ENCODE measurements around the gene CRACDL.

The CRACDL gene

DNA sequence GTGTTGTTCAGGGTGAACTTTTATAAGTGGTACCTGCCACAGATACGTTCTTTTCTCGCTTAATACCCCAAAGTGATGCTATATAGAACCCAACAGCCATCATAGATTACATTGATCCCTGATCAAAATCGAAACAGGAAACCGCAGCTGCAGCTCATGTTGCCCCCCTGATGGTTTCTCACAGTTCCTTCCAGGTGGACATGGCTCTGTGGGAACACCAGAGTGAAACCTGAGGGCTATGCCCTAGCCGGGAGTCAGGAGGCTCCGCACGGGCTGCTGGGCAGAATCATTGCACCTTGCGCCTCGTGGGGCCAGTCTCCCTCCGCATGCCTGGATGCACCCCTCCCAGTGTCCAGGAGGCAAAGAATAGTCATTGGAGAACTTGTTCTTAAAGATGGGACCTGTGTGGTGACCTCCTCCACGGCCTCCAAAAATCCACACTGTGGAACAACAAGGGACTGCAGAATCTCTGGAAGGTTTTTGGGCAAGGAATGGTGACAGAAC lies 61.8 kb downstream of the CRACDL start:
- Histone ChIP-seq H3K27me3 (ENCODE audit: control insufficient read depth in 2 of 2, insufficient read depth in 2 of 2, low read length in 2 of 2) (no peaks in the 10 kb centered on the region), H3K9me3 (ENCODE audit: control insufficient read depth in 2 of 2, low read length in 2 of 2) (no peaks in the 10 kb centered on the region), H3K27ac (ENCODE audit: low read depth in 2 of 2, low read length in 2 of 2) (no peak overlapping the region), H3K9ac (ENCODE audit: low read depth in 1 of 2, low read length in 2 of 2) (no peak overlapping the region), H3K36me3 (ENCODE audit: control insufficient read depth in 2 of 2, insufficient read depth in 2 of 2, low read length in 2 of 2) (no peaks in the 10 kb centered on the region), H3K4me1 (ENCODE audit: control insufficient read depth in 2 of 2, insufficient read depth in 2 of 2, low read length in 2 of 2) (peaks cover 8 to 11% of the 10 kb centered on the region in 2 donors), H3K4me3 (ENCODE audit: low read length in 2 of 2) (no peak overlapping the region)

DNA sequence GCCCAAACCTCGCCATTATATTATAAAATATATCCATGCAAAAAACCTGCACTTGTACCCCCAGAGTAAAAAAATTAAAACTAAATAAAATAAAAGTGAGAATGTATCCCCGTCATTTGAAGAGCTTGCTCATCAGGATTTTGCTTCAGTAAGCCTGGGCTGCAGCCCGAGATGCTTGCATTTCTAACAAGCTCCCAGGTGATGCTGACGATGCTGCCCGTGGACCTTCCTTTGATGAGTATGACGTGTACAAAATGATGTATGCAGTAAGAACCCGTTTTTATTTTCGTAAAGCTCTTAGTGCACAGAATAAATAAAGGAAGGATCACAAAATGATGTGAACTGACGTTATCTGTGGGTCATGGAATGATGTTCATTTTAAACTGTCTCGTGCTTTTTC lies 63.5 kb downstream of the CRACDL start:
- peaks cover 8 to 24% of the 10 kb centered on the region in 2 donors for H3K4me1 ChIP-seq (ENCODE audit: control insufficient read depth in 2 of 2, insufficient read depth in 2 of 2, low read length in 2 of 2)
- H3K27me3 ChIP-seq (ENCODE audit: control insufficient read depth in 2 of 2, insufficient read depth in 2 of 2, low read length in 2 of 2) = no peaks in the 10 kb centered on the region
- H3K27ac ChIP-seq (ENCODE audit: low read depth in 2 of 2, low read length in 2 of 2) = no peak overlapping the region
- no peak overlapping the region for H3K9ac ChIP-seq (ENCODE audit: low read depth in 1 of 2, low read length in 2 of 2)
- no peaks in the 10 kb centered on the region for H3K9me3 ChIP-seq (ENCODE audit: control insufficient read depth in 2 of 2, low read length in 2 of 2)
- H3K36me3 ChIP-seq (ENCODE audit: control insufficient read depth in 2 of 2, insufficient read depth in 2 of 2, low read length in 2 of 2) = no peaks in the 10 kb centered on the region
- H3K4me3 ChIP-seq (ENCODE audit: low read length in 2 of 2) = no peak overlapping the region

- Histone ChIP-seq H3K36me3 (ENCODE audit: control insufficient read depth in 2 of 2, insufficient read depth in 2 of 2, low read length in 2 of 2) (no peaks in the 10 kb centered on the region), H3K27ac (ENCODE audit: low read depth in 2 of 2, low read length in 2 of 2) (no peak overlapping the region), H3K4me3 (ENCODE audit: low read length in 2 of 2) (no peak overlapping the region), H3K9me3 (ENCODE audit: control insufficient read depth in 2 of 2, low read length in 2 of 2) (no peaks in the 10 kb centered on the region), H3K9ac (ENCODE audit: low read depth in 1 of 2, low read length in 2 of 2) (no peak overlapping the region), H3K27me3 (ENCODE audit: control insufficient read depth in 2 of 2, insufficient read depth in 2 of 2, low read length in 2 of 2) (no peaks in the 10 kb centered on the region), H3K4me1 (ENCODE audit: control insufficient read depth in 2 of 2, insufficient read depth in 2 of 2, low read length in 2 of 2) (peaks cover 8 to 28% of the 10 kb centered on the region in 2 donors)
Measured at GRCh38 chr2:98871506-98871905, 64.5 kb downstream of the CRACDL start.

- peaks cover 8 to 28% of the 10 kb centered on the region in 2 donors for H3K4me1 ChIP-seq (ENCODE audit: control insufficient read depth in 2 of 2, insufficient read depth in 2 of 2, low read length in 2 of 2)
- no peak overlapping the region for H3K4me3 ChIP-seq (ENCODE audit: low read length in 2 of 2)
- H3K27ac ChIP-seq (ENCODE audit: low read depth in 2 of 2, low read length in 2 of 2) = peak overlapping the region; percentile 95 to 97
- H3K9ac ChIP-seq (ENCODE audit: low read depth in 1 of 2, low read length in 2 of 2) = peak overlapping the region in 1 of 2 donors; percentile 51
- H3K36me3 ChIP-seq (ENCODE audit: control insufficient read depth in 2 of 2, insufficient read depth in 2 of 2, low read length in 2 of 2) = no peaks in the 10 kb centered on the region
- H3K27me3 ChIP-seq (ENCODE audit: control insufficient read depth in 2 of 2, insufficient read depth in 2 of 2, low read length in 2 of 2) = no peaks in the 10 kb centered on the region
- no peaks in the 10 kb centered on the region for H3K9me3 ChIP-seq (ENCODE audit: control insufficient read depth in 2 of 2, low read length in 2 of 2)
Measured at GRCh38 chr2:98870516-98871158, 65.4 kb downstream of the CRACDL start.

DNA sequence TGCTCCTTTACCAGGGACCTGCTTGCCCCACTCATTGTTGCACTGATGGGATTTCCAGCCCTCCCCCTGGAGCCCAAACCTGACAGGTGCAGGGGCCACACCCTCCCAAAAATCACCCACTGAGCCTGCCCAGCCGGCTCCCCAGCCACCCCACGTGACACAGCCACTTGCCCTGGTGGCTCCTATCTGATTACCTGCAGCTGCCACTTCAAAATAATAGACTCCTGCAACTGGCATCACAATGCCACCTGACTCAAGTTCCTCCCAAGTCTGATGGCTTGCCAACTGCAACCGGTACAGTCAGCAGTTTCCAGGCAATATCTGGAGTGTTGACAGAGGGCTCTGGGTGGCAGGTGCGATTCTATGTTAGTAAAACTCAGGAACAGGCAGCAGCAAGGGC lies 66.2 kb downstream of the CRACDL start:
- Histone ChIP-seq H3K4me3 (ENCODE audit: low read length in 2 of 2) (peak overlapping the region; percentile 64 to 67), H3K27ac (ENCODE audit: low read depth in 2 of 2, low read length in 2 of 2) (peak overlapping the region; percentile 95 to 97), H3K9ac (ENCODE audit: low read depth in 1 of 2, low read length in 2 of 2) (peak overlapping the region; percentile 65 to 70)

GRCh38 chr2:98869272-98869641 lies 66.8 kb downstream of the CRACDL start:
- Histone ChIP-seq H3K4me3 (ENCODE audit: low read length in 2 of 2) (peak overlapping the region; percentile 64 to 67), H3K9me3 (ENCODE audit: control insufficient read depth in 2 of 2, low read length in 2 of 2) (no peaks in the 10 kb centered on the region), H3K27ac (ENCODE audit: low read depth in 2 of 2, low read length in 2 of 2) (peak overlapping the region; percentile 95 to 97), H3K27me3 (ENCODE audit: control insufficient read depth in 2 of 2, insufficient read depth in 2 of 2, low read length in 2 of 2) (no peaks in the 10 kb centered on the region), H3K4me1 (ENCODE audit: control insufficient read depth in 2 of 2, insufficient read depth in 2 of 2, low read length in 2 of 2) (peaks cover 8 to 28% of the 10 kb centered on the region in 2 donors), H3K9ac (ENCODE audit: low read depth in 1 of 2, low read length in 2 of 2) (peak overlapping the region; percentile 65 to 70), H3K36me3 (ENCODE audit: control insufficient read depth in 2 of 2, insufficient read depth in 2 of 2, low read length in 2 of 2) (no peaks in the 10 kb centered on the region)

More for the DNA sequence above, 66.2 kb downstream of the CRACDL start:
- Histone ChIP-seq H3K9me3 (ENCODE audit: control insufficient read depth in 2 of 2, low read length in 2 of 2) (no peaks in the 10 kb centered on the region), H3K4me1 (ENCODE audit: control insufficient read depth in 2 of 2, insufficient read depth in 2 of 2, low read length in 2 of 2) (peaks cover 8 to 28% of the 10 kb centered on the region in 2 donors), H3K27me3 (ENCODE audit: control insufficient read depth in 2 of 2, insufficient read depth in 2 of 2, low read length in 2 of 2) (no peaks in the 10 kb centered on the region), H3K36me3 (ENCODE audit: control insufficient read depth in 2 of 2, insufficient read depth in 2 of 2, low read length in 2 of 2) (no peaks in the 10 kb centered on the region)

GRCh38 chr2:98868548-98869271 lies 67.3 kb downstream of the CRACDL start:
- Histone ChIP-seq H3K27ac (ENCODE audit: low read depth in 2 of 2, low read length in 2 of 2) (peak overlapping the region; percentile 95 to 97), H3K9ac (ENCODE audit: low read depth in 1 of 2, low read length in 2 of 2) (peak overlapping the region; percentile 44 to 70), H3K4me1 (ENCODE audit: control insufficient read depth in 2 of 2, insufficient read depth in 2 of 2, low read length in 2 of 2) (peaks cover 8 to 28% of the 10 kb centered on the region in 2 donors), H3K36me3 (ENCODE audit: control insufficient read depth in 2 of 2, insufficient read depth in 2 of 2, low read length in 2 of 2) (no peaks in the 10 kb centered on the region), H3K4me3 (ENCODE audit: low read length in 2 of 2) (peak overlapping the region; percentile 64 to 67), H3K27me3 (ENCODE audit: control insufficient read depth in 2 of 2, insufficient read depth in 2 of 2, low read length in 2 of 2) (no peaks in the 10 kb centered on the region), H3K9me3 (ENCODE audit: control insufficient read depth in 2 of 2, low read length in 2 of 2) (no peaks in the 10 kb centered on the region)

- Histone ChIP-seq H3K27ac (ENCODE audit: low read depth in 2 of 2, low read length in 2 of 2) (peak overlapping the region; percentile 95 to 97), H3K9ac (ENCODE audit: low read depth in 1 of 2, low read length in 2 of 2) (peak overlapping the region in 1 of 2 donors; percentile 39), H3K36me3 (ENCODE audit: control insufficient read depth in 2 of 2, insufficient read depth in 2 of 2, low read length in 2 of 2) (no peaks in the 10 kb centered on the region), H3K9me3 (ENCODE audit: control insufficient read depth in 2 of 2, low read length in 2 of 2) (no peaks in the 10 kb centered on the region), H3K4me3 (ENCODE audit: low read length in 2 of 2) (peak overlapping the region; percentile 64 to 67), H3K4me1 (ENCODE audit: control insufficient read depth in 2 of 2, insufficient read depth in 2 of 2, low read length in 2 of 2) (peaks cover 8 to 28% of the 10 kb centered on the region in 2 donors), H3K27me3 (ENCODE audit: control insufficient read depth in 2 of 2, insufficient read depth in 2 of 2, low read length in 2 of 2) (no peaks in the 10 kb centered on the region)
Measured at GRCh38 chr2:98867539-98868309, 68.3 kb downstream of the CRACDL start.

- peaks cover 8 to 28% of the 10 kb centered on the region in 2 donors for H3K4me1 ChIP-seq (ENCODE audit: control insufficient read depth in 2 of 2, insufficient read depth in 2 of 2, low read length in 2 of 2)
- H3K4me3 ChIP-seq (ENCODE audit: low read length in 2 of 2) = no peak overlapping the region
- no peak overlapping the region for H3K9ac ChIP-seq (ENCODE audit: low read depth in 1 of 2, low read length in 2 of 2)
- H3K27me3 ChIP-seq (ENCODE audit: control insufficient read depth in 2 of 2, insufficient read depth in 2 of 2, low read length in 2 of 2) = no peaks in the 10 kb centered on the region
- H3K36me3 ChIP-seq (ENCODE audit: control insufficient read depth in 2 of 2, insufficient read depth in 2 of 2, low read length in 2 of 2) = no peaks in the 10 kb centered on the region
- no peaks in the 10 kb centered on the region for H3K9me3 ChIP-seq (ENCODE audit: control insufficient read depth in 2 of 2, low read length in 2 of 2)
- no peak overlapping the region for H3K27ac ChIP-seq (ENCODE audit: low read depth in 2 of 2, low read length in 2 of 2)
Measured at GRCh38 chr2:98866033-98866432, 70.0 kb downstream of the CRACDL start.

DNA sequence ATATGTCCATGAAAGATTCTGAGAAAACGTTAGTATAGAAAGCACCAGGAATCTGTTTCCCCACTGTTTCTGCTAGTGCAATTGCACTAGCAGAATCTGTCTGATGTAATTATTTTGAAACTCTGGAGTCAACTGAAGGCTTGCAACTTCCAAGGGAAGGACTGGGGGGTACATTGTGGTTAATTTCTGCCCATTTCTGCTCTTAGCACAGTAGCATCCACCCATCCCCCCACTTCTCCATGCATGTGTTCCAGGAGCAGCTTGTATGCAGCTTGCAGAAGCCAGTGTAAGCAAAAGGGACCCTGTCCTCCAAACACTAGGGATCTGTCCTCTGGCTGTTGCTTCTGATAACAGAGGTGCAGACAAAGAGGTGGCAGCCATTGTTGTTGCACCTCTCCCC lies 74.4 kb downstream of the CRACDL start:
- H3K4me3 ChIP-seq (ENCODE audit: low read length in 2 of 2) = no peak overlapping the region
- no peaks in the 10 kb centered on the region for H3K36me3 ChIP-seq (ENCODE audit: control insufficient read depth in 2 of 2, insufficient read depth in 2 of 2, low read length in 2 of 2)
- H3K27me3 ChIP-seq (ENCODE audit: control insufficient read depth in 2 of 2, insufficient read depth in 2 of 2, low read length in 2 of 2) = no peaks in the 10 kb centered on the region
- no peak overlapping the region for H3K27ac ChIP-seq (ENCODE audit: low read depth in 2 of 2, low read length in 2 of 2)
- no peak overlapping the region for H3K9ac ChIP-seq (ENCODE audit: low read depth in 1 of 2, low read length in 2 of 2)
- no peaks in the 10 kb centered on the region for H3K4me1 ChIP-seq (ENCODE audit: control insufficient read depth in 2 of 2, insufficient read depth in 2 of 2, low read length in 2 of 2)
- H3K9me3 ChIP-seq (ENCODE audit: control insufficient read depth in 2 of 2, low read length in 2 of 2) = peaks cover 3 to 6% of the 10 kb centered on the region in 2 donors

Data from mucosa of rectum (tissue), 2 donors.